ENCODE results near the gene OGFOD3. TPM values are rescaled to one million over a fixed set of nuclear protein-coding genes. Genes with fewer than 3 reads are reported as not detected.

The OGFOD3 gene
- total and polyA plus RNA-seq, 2 donors (not counting 3 experiments of a cell fraction or from before 2014, with no cell fraction given): 31.7 to 34.8 TPM

- Histone ChIP-seq H3K9me1 (replicated peaks; ENCODE audit: control insufficient read depth, extremely low read depth, insufficient read depth, low read length) (no peaks in the 10 kb centered on the region), H3K36me3 (ENCODE audit: control insufficient read depth in 2 of 2, extremely low read depth in 1 of 2, insufficient read depth in 2 of 2, low read length in 2 of 2) (no peaks in the 10 kb centered on the region), H4K20me1 (replicated peaks; ENCODE audit: control insufficient read depth, extremely low read depth, insufficient read depth, low read length) (no peaks in the 10 kb centered on the region), H3K9ac (replicated peaks; ENCODE audit: extremely low read depth, insufficient read depth, low read length) (no peak overlapping the region), H3K27ac (ENCODE audit: insufficient read depth, low read depth, low read length) (no peak overlapping the region), H3K4me2 (ENCODE audit: insufficient read depth, low read length) (peak overlapping the region; percentile 27), H3K79me2 (ENCODE audit: control insufficient read depth, insufficient read depth, low read length) (no peaks in the 10 kb centered on the region), H3K27me3 (ENCODE audit: control insufficient read depth in 2 of 2, insufficient read depth in 2 of 2, low read length in 2 of 2) (no peaks in the 10 kb centered on the region), H3K9me3 (replicated peaks; ENCODE audit: control insufficient read depth, insufficient read depth, low read length) (no peaks in the 10 kb centered on the region), H2AFZ (ENCODE audit: low read depth, low read length) (no peak overlapping the region), H3K4me3 (replicated peaks in 1 of 3; ENCODE audit: insufficient read depth in 1 of 3, low read depth in 1 of 3, low read length in 3 of 3) (no peak overlapping the region), H3K4me1 (ENCODE audit: control insufficient read depth, extremely low read depth, insufficient read depth, low read length) (peaks cover 12% of the 10 kb centered on the region)
- intact Hi-C loops (cut with micrococcal nuclease) (loop anchor here (1.0 to 10.0 kb wide), 4 partner anchors 62 to 380 kb away; partner anchors contain the start of genes DCXR and RAC3), dilution Hi-C loops (cut with MboI; ENCODE audit: extremely low pct_ligation_motif_present, low sequenced_read_pairs) (no loop called here)
- FAIRE-seq (peak; percentile 86), DNase-seq (ENCODE audit: low read depth, low spot score) (peak; percentile 62)
- CTCF ChIA-PET: interaction anchor here (0.6 to 0.8 kb wide), 3 partner anchors 64 to 266 kb away, joined by 3 to 4 read pairs (median 3); no protein-coding TSS in a partner anchor
- POLR2A ChIA-PET: no interaction called here
- TF ChIP-seq MAX (IDR thresholded peaks at IDR 0.05; ENCODE audit: insufficient read depth, insufficient read length) (no peak), POLR2AphosphoS5 (IDR thresholded peaks at IDR 0.05; ENCODE audit: insufficient read depth, low read depth, low read length) (peak; percentile 15), FOS (IDR thresholded peaks at IDR 0.05; ENCODE audit: borderline replicate concordance, insufficient read depth, low read length) (no peak), GATA2 (IDR thresholded peaks at IDR 0.05; ENCODE audit: insufficient read depth, insufficient read length, low read depth, low read length) (no peak)
- TF ChIP-seq, protein P1, sequence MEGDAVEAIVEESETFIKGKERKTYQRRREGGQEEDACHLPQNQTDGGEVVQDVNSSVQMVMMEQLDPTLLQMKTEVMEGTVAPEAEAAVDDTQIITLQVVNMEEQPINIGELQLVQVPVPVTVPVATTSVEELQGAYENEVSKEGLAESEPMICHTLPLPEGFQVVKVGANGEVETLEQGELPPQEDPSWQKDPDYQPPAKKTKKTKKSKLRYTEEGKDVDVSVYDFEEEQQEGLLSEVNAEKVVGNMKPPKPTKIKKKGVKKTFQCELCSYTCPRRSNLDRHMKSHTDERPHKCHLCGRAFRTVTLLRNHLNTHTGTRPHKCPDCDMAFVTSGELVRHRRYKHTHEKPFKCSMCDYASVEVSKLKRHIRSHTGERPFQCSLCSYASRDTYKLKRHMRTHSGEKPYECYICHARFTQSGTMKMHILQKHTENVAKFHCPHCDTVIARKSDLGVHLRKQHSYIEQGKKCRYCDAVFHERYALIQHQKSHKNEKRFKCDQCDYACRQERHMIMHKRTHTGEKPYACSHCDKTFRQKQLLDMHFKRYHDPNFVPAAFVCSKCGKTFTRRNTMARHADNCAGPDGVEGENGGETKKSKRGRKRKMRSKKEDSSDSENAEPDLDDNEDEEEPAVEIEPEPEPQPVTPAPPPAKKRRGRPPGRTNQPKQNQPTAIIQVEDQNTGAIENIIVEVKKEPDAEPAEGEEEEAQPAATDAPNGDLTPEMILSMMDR (IDR thresholded peaks at IDR 0.05; ENCODE audit: extremely low read depth in 1 of 2, insufficient read depth in 1 of 2, low read depth in 1 of 2, low read length in 2 of 2): peak; percentile 45 to 67
- no TSS peak for BruUV-seq (replicated peaks)
Measured at GRCh38 chr17:82414548-82415281, 3.7 kb downstream of the OGFOD3 start.

All from endothelial cell of umbilical vein (primary cell).